Measurements from ENCODE around the gene CCDC85A.

- TF ChIP-seq, protein P1, sequence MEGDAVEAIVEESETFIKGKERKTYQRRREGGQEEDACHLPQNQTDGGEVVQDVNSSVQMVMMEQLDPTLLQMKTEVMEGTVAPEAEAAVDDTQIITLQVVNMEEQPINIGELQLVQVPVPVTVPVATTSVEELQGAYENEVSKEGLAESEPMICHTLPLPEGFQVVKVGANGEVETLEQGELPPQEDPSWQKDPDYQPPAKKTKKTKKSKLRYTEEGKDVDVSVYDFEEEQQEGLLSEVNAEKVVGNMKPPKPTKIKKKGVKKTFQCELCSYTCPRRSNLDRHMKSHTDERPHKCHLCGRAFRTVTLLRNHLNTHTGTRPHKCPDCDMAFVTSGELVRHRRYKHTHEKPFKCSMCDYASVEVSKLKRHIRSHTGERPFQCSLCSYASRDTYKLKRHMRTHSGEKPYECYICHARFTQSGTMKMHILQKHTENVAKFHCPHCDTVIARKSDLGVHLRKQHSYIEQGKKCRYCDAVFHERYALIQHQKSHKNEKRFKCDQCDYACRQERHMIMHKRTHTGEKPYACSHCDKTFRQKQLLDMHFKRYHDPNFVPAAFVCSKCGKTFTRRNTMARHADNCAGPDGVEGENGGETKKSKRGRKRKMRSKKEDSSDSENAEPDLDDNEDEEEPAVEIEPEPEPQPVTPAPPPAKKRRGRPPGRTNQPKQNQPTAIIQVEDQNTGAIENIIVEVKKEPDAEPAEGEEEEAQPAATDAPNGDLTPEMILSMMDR (IDR thresholded peaks at IDR 0.05; ENCODE audit: low read length), result no peak
- TF ChIP-seq EZH2phosphoT487 (IDR thresholded peaks at IDR 0.05; ENCODE audit: low read length) (no peak), EZH2 (optimal IDR thresholded peaks at IDR 0.05; ENCODE audit: low read depth, low read length) (no peak)
Observed at GRCh38 chr2:56313500-56313921, 129.7 kb downstream of the CCDC85A start.

All from MM.1S (cell line).